Mucosa of gallbladder (tissue), 1 donor: Measurements from ENCODE around the gene POLR2J3. TPM values are rescaled to one million over a fixed set of nuclear protein-coding genes. Genes with fewer than 3 reads are reported as not detected.
"Not testable (repeated sequence)": the region's sequence is repeated elsewhere in the genome, so short reads cannot be mapped to it uniquely, and the experiment has no call there.

Source experiments
- DNase-seq: peaks from one replicate; pipeline ENCODE4 v3.0.0-alpha.2; 2020; ENCODE audit warnings: low spot score
- total RNA-seq: library from RNA; stranded (reverse); gene quantifications from one replicate; pipeline ENCODE4 v1.2.1, GENCODE V29; 2021
- donor health status: DM: no; HTN: no; CAD: no.

POLR2J3 gene
- total RNA-seq, 1 donor from 2014 or later: 28.1 TPM

- not testable (repeated sequence) for DNase-seq
Measured at GRCh38 chr7:102520797-102521196, 51.6 kb downstream of the POLR2J3 start.

GRCh38 chr7:102517550-102518147, 54.7 kb downstream of the POLR2J3 start, which contains the start of gene RASA4B:
TSS of gene RASA4B (minus strand) at chr7:102517777. CDS start at chr7:102517710, 67 bp downstream.
- DNase-seq: not testable (repeated sequence)

Other genes with a start within 250 kb of the POLR2J3 start
- gene SPDYE6, start 216.1 kb downstream of the POLR2J3 start, total RNA-seq: not detected
- 22.6 TPM for gene PRKRIP1, start 176.2 kb downstream of the POLR2J3 start, total RNA-seq
- gene ORAI2, start 139.0 kb downstream of the POLR2J3 start, total RNA-seq: 27.1 TPM
- 13.2 TPM for gene ALKBH4, start 107.7 kb downstream of the POLR2J3 start, total RNA-seq
- gene LRWD1, start 107.6 kb downstream of the POLR2J3 start, total RNA-seq: 18.2 TPM
- 43.6 TPM for gene POLR2J, start 93.7 kb downstream of the POLR2J3 start, total RNA-seq
- gene RASA4B, start 54.8 kb downstream of the POLR2J3 start, total RNA-seq: 24.7 TPM
- gene UPK3BL2, start 28.9 kb downstream of the POLR2J3 start, total RNA-seq: 20.3 TPM
- not detected for gene SPDYE2, start 21.4 kb downstream of the POLR2J3 start, total RNA-seq
- 52.0 TPM for gene RASA4, start 44.2 kb upstream of the POLR2J3 start, total RNA-seq
- 27.7 TPM for gene UPK3BL1, start 70.2 kb upstream of the POLR2J3 start, total RNA-seq
- not detected for gene SPDYE2B, start 77.7 kb upstream of the POLR2J3 start, total RNA-seq
- gene POLR2J2, start 99.1 kb upstream of the POLR2J3 start, total RNA-seq: 12.6 TPM
- 12.6 TPM for gene FAM185A, start 176.4 kb upstream of the POLR2J3 start, total RNA-seq